ENCODE data around the gene STK24. TPM values are rescaled to one million over a fixed set of nuclear protein-coding genes. Genes with fewer than 3 reads are reported as not detected.

Gene STK24
- total RNA-seq, 4 donors from 2014 or later = 55.3 to 96.3 (median 83.9) TPM

GRCh38 chr13:98443329-98443728 is 133.6 kb downstream of the STK24 start:
- DNase-seq (ENCODE audit: low spot score) (no peak), ATAC-seq (ENCODE audit: low FRiP score) (no peak)
- TF ChIP-seq, protein P1, sequence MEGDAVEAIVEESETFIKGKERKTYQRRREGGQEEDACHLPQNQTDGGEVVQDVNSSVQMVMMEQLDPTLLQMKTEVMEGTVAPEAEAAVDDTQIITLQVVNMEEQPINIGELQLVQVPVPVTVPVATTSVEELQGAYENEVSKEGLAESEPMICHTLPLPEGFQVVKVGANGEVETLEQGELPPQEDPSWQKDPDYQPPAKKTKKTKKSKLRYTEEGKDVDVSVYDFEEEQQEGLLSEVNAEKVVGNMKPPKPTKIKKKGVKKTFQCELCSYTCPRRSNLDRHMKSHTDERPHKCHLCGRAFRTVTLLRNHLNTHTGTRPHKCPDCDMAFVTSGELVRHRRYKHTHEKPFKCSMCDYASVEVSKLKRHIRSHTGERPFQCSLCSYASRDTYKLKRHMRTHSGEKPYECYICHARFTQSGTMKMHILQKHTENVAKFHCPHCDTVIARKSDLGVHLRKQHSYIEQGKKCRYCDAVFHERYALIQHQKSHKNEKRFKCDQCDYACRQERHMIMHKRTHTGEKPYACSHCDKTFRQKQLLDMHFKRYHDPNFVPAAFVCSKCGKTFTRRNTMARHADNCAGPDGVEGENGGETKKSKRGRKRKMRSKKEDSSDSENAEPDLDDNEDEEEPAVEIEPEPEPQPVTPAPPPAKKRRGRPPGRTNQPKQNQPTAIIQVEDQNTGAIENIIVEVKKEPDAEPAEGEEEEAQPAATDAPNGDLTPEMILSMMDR (IDR thresholded peaks at IDR 0.05) = no peak

DNA sequence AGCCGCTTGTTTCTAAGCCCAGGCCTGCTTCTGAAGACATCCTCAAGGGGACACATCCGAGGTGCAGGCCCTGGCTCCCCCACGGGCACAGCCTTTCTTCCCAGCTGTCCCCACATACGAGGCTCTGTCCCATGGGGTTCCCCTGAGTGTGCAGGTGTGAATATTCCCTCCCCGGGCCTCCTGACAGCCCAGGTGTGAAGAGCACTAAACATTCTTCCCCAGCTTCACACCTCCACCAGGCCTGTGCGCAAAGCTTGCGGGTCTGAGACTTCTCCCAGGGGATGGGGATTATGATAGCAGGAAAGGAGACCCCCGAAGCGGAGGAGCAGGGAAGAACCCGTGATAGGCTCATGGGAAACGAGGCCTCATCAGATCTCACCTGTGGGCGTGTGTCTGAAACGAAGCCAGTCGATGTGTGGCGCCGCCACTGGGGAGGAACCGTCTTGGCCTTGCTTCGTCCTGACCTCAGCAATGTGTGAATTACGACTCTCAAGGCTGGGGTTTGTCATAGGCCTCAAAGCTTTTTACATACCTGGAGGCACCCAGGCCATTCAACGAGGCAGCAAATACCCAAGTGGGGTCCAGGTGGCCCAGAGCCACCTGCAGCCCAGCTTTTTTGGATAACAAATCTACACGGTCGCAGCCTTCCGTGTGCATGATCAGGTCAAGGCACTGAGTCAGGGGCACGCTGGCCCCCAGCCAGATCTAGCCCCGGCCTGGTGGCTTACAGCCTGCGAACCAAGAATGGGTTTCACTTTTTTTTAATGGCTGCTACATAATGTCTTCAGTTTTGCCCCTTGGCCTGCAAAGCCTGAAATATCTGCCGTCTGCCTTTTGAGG is 134.3 kb downstream of the STK24 start:
- DNase-seq (ENCODE audit: low spot score) (no peak), ATAC-seq (ENCODE audit: low FRiP score) (no peak)
- TF ChIP-seq, protein P1 (IDR thresholded peaks at IDR 0.05) = no peak

DNA sequence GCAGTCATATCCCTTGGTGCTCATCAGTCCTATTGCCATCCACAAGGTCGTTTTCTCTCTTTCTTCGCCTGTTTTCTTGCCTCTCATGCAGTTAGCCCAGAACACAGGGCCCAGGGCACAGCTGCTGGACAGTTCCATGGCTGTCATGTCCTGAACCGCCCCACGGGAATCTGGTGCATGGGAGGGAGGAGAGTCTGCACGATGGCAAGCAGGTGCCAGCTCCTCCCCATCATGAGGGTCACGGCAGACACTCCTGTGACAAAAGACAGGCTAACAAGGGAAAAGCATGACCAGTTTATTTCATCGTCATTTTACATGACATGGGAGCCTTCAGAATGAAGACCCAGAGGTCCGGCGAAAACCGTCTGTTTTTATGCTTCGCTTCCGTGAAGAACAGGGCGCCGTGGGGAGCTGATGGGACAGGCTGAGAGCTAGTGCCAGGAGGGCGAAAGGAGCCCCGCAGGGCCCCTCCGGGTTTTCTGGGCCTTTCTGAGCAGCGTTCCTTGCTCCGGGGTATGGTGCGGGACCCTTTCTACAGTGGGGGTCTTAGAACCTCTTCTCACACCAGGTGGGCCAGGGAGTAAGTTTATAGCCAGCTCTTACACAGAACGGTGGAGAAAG is 135.7 kb downstream of the STK24 start:
- ATAC-seq (ENCODE audit: low FRiP score) = no peak
- DNase-seq (ENCODE audit: low spot score) = no peak

DNA sequence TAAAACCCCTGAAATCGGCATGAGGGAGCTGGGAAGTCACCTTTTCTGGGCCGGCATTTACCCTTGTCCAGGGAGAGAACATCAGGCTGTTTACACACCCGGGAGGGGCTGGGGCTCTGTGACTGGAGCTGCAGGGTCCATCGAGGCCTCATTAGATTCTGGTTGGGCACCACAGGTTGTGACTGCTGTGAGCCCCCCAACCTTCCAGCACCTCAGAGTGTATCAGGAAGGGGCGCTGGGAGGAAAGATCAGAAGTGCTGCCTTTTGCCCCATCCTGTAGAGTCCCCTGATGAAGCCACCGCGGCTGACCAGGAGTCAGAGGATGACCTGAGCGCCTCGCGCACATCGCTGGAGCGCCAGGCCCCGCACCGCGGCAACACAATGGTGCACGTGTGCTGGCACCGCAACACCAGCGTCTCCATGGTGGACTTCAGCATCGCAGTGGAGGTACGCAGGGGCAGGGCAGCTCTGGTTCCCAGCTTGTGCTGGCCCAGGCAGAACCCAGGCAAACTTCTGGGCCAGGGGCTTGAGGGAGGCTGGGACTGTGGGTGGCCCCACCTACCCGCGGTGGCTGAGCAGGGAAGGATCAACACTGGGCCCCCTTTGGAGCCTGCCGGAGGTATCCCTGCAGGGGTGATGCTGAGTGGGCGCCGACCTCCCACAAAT is 136.4 kb downstream of the STK24 start:
- DNase-seq (ENCODE audit: low spot score) = no peak
- no peak for ATAC-seq (ENCODE audit: low FRiP score)
- TF ChIP-seq, protein P1 (IDR thresholded peaks at IDR 0.05) = no peak

More for the DNA sequence above, 135.7 kb downstream of the STK24 start:
- TF ChIP-seq, protein P1 (IDR thresholded peaks at IDR 0.05) = no peak

DNA sequence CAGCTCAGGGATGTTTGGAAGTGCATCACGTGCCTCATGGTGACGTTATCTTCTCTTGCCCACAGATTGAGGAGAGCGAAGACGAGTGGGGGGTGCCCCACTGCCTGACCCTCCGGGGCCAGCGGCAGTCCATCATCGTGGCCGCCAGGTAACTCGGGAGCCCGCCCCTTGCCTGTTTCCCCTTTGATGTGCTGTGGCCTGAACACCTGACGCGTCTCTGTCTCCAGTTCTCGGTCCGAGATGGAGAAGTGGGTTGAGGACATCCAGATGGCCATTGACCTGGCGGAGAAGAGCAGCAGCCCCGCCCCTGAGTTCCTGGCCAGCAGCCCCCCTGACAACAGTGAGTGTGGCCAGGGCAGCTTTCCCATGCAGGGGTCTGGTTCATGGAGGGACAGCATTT is 137.0 kb downstream of the STK24 start:
- ATAC-seq (ENCODE audit: low FRiP score) (no peak), DNase-seq (ENCODE audit: low spot score) (no peak)
- TF ChIP-seq, protein P1 (IDR thresholded peaks at IDR 0.05) = no peak

- DNase-seq (ENCODE audit: low spot score) = no peak
- TF ChIP-seq, protein P1 (IDR thresholded peaks at IDR 0.05) = no peak
These were observed 137.6 kb downstream of the STK24 start for GRCh38 chr13:98439126-98439828.

More at GRCh38 chr13:98439126-98439828, 137.6 kb downstream of the STK24 start:
- ATAC-seq (ENCODE audit: low FRiP score) = no peak
